HL-60 (cell line): ENCODE data around the gene DAGLB.
"Not testable (repeated sequence)": the region's sequence is repeated elsewhere in the genome, so short reads cannot be mapped to it uniquely, and the experiment has no call there.

Experiments
- POLR2AphosphoS5 ChIP-seq: IDR thresholded peaks from 2 replicates; pipeline ENCODE4 v1.6.1; 2012; ENCODE audit warnings: low read depth
- TF ChIP-seq, protein P1 (sequence below): IDR thresholded peaks from one replicate; pipeline ENCODE4 v1.5.1; 2011; ENCODE audit warnings: low read length, control low read depth, inconsistent platforms; ENCODE audit not compliant: insufficient read depth
- TF ChIP-seq, protein P2 (sequence below): IDR thresholded peaks from 2 replicates; pipeline ENCODE4 v1.6.1; 2012; ENCODE audit warnings: low read depth; ENCODE audit not compliant: insufficient replicate concordance

DNA sequence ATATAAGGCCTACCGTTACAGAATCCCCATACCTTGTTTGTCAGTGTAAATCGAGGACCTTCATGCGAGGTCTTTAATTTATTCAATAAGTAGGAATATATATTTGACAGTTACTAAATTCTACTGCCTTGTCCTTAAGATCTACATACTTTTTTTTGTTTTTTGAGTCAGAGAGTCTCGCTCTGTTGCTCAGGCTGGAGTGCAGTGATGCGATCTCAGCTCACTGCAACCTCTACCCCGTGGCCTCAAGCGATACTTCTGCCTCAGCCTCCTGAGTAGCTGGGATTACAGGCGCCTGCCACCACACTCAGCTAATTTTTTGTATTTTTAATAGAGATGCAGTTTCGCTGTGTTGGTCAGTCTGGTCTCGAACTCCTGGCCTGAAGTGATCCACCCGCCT lies 65.9 kb downstream of the DAGLB start:
- TF ChIP-seq, protein P1, sequence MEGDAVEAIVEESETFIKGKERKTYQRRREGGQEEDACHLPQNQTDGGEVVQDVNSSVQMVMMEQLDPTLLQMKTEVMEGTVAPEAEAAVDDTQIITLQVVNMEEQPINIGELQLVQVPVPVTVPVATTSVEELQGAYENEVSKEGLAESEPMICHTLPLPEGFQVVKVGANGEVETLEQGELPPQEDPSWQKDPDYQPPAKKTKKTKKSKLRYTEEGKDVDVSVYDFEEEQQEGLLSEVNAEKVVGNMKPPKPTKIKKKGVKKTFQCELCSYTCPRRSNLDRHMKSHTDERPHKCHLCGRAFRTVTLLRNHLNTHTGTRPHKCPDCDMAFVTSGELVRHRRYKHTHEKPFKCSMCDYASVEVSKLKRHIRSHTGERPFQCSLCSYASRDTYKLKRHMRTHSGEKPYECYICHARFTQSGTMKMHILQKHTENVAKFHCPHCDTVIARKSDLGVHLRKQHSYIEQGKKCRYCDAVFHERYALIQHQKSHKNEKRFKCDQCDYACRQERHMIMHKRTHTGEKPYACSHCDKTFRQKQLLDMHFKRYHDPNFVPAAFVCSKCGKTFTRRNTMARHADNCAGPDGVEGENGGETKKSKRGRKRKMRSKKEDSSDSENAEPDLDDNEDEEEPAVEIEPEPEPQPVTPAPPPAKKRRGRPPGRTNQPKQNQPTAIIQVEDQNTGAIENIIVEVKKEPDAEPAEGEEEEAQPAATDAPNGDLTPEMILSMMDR, result not testable (repeated sequence)
- TF ChIP-seq POLR2AphosphoS5, result not testable (repeated sequence)
- TF ChIP-seq, protein P2, sequence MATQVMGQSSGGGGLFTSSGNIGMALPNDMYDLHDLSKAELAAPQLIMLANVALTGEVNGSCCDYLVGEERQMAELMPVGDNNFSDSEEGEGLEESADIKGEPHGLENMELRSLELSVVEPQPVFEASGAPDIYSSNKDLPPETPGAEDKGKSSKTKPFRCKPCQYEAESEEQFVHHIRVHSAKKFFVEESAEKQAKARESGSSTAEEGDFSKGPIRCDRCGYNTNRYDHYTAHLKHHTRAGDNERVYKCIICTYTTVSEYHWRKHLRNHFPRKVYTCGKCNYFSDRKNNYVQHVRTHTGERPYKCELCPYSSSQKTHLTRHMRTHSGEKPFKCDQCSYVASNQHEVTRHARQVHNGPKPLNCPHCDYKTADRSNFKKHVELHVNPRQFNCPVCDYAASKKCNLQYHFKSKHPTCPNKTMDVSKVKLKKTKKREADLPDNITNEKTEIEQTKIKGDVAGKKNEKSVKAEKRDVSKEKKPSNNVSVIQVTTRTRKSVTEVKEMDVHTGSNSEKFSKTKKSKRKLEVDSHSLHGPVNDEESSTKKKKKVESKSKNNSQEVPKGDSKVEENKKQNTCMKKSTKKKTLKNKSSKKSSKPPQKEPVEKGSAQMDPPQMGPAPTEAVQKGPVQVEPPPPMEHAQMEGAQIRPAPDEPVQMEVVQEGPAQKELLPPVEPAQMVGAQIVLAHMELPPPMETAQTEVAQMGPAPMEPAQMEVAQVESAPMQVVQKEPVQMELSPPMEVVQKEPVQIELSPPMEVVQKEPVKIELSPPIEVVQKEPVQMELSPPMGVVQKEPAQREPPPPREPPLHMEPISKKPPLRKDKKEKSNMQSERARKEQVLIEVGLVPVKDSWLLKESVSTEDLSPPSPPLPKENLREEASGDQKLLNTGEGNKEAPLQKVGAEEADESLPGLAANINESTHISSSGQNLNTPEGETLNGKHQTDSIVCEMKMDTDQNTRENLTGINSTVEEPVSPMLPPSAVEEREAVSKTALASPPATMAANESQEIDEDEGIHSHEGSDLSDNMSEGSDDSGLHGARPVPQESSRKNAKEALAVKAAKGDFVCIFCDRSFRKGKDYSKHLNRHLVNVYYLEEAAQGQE, result not testable (repeated sequence)
